SK-N-SH (cell line): ENCODE data around the gene MTUS2. TPM values are rescaled to one million over a fixed set of nuclear protein-coding genes. Genes with fewer than 3 reads are reported as not detected.

Experiments
- CTCF ChIA-PET: fragments of 300-600, 350-600 bp; formaldehyde crosslinking; extraction: SDS; loops from one replicate; lab custom pipeline; 2021; lab: Yijun Ruan, JAX
- POLR2A ChIA-PET: fragments of 350-600 bp; sonication (Branson Sonifier 250); formaldehyde crosslinking; extraction: SDS; loops from one replicate; lab custom pipeline; 2020; ENCODE audit warnings: antibody characterized with exemption, inconsistent platforms; lab: Yijun Ruan, JAX
- DNase-seq: peaks from one replicate; pipeline ENCODE4 v3.0.0; 2012
- H2AFZ ChIP-seq: fragments of 200-600 bp; sonication (generic); 2 replicates; pipeline ENCODE4 v1.8.1; 2016; ENCODE audit warnings: antibody characterized with exemption, mild to moderate bottlenecking, low read depth
- H3F3A ChIP-seq: fragments of 200-600 bp; sonication (generic); replicated peaks from 2 replicates; pipeline ENCODE3; 2016; ENCODE audit warnings: antibody characterized with exemption, mild to moderate bottlenecking; ENCODE audit not compliant: insufficient read depth
- H3K27ac ChIP-seq, 2 experiments: fragments of 200-500 bp in 1 of 2; fragments of 200-600 bp in 1 of 2; sonication (Bioruptor generic) in 1 of 2; sonication (generic), shearing (Covaris generic) in 1 of 2; 2 replicates each; pipeline versions ENCODE4 v1.5.1 to v1.6.1; 2014 to 2016; ENCODE audit warnings: low read depth in 2 of 2, inconsistent platforms in 1 of 2, low read length in 1 of 2, mild to moderate bottlenecking in 1 of 2, mixed read lengths in 1 of 2
- H3K27me3 ChIP-seq: fragments of 200-600 bp; sonication (generic), shearing (Covaris generic); 2 replicates; pipeline ENCODE4 v1.6.1; 2016; ENCODE audit warnings: mixed run types; ENCODE audit not compliant: insufficient read depth
- H3K36me3 ChIP-seq, 2 experiments: fragments of 200-500 bp in 1 of 2; fragments of 200-600 bp in 1 of 2; sonication (Bioruptor generic) in 1 of 2; sonication (generic) in 1 of 2; replicated peaks in 1 of 2; 2 replicates each; pipeline versions ENCODE3 to v1.5.1; 2014 to 2016; ENCODE audit warnings: low read length in 1 of 2, mild to moderate bottlenecking in 1 of 2; ENCODE audit not compliant: insufficient read depth in 2 of 2, control insufficient read depth in 1 of 2
- H3K4me1 ChIP-seq, 2 experiments: fragments of 200-500 bp in 1 of 2; fragments of 200-600 bp in 1 of 2; sonication (Bioruptor generic) in 1 of 2; sonication (generic), shearing (Covaris generic) in 1 of 2; 2 replicates each; pipeline versions ENCODE4 v1.5.1 to v1.6.1; 2014 to 2016; ENCODE audit warnings: low read depth in 1 of 2, low read length in 1 of 2, mixed run types in 1 of 2; ENCODE audit not compliant: insufficient read depth in 2 of 2, control insufficient read depth in 1 of 2
- H3K4me2 ChIP-seq: fragments of 200-600 bp; sonication (generic), shearing (Covaris generic); 2 replicates; pipeline ENCODE4 v1.6.1; 2017; ENCODE audit warnings: mixed run types
- H3K4me3 ChIP-seq, 2 experiments: fragments of 200-500 bp in 1 of 2; fragments of 200-600 bp in 1 of 2; sonication (Bioruptor generic) in 1 of 2; sonication (generic), shearing (Covaris generic) in 1 of 2; 2 replicates each; pipeline versions ENCODE4 v1.5.1 to v1.8.1; 2014 to 2016; ENCODE audit warnings: low read depth in 2 of 2, inconsistent platforms in 1 of 2, low read length in 1 of 2, mild to moderate bottlenecking in 1 of 2, mixed read lengths in 1 of 2, moderate library complexity in 1 of 2
- H3K79me2 ChIP-seq: fragments of 200-600 bp; sonication (generic); 2 replicates; pipeline ENCODE4 v1.8.1; 2017; ENCODE audit warnings: mild to moderate bottlenecking; ENCODE audit not compliant: insufficient read depth
- H3K9ac ChIP-seq: fragments of 200-600 bp; sonication (generic); 2 replicates; pipeline ENCODE4 v1.6.1; 2017; ENCODE audit warnings: mixed run types
- H3K9me2 ChIP-seq: fragments of 200-600 bp; sonication (generic); 2 replicates; pipeline ENCODE4 v1.6.1; 2017; ENCODE audit warnings: mixed run types
- H3K9me3 ChIP-seq: fragments of 200-600 bp; sonication (generic); 2 replicates; pipeline ENCODE4 v1.6.1; 2017; ENCODE audit warnings: mixed run types, mild to moderate bottlenecking, moderate library complexity
- H4K20me1 ChIP-seq: fragments of 200-600 bp; sonication (generic); 2 replicates; pipeline ENCODE4 v1.6.1; 2017; ENCODE audit warnings: mild to moderate bottlenecking, mixed run types; ENCODE audit not compliant: insufficient read depth
- ELF1 ChIP-seq: IDR thresholded peaks from 2 replicates; pipeline ENCODE4 v1.4.0; 2012
- EZH2phosphoT487 ChIP-seq: fragments of 200-600 bp; sonication (generic); IDR thresholded peaks from 2 replicates; pipeline ENCODE4 v1.6.1; 2017; ENCODE audit warnings: low read depth, mixed run types, mild to moderate bottlenecking, antibody characterized with exemption, moderate library complexity, borderline replicate concordance
- FOXJ3 ChIP-seq: sonication (generic); formaldehyde crosslinking; IDR thresholded peaks from 2 replicates; pipeline ENCODE4 v1.5.1; 2020; ENCODE audit warnings: mild to moderate bottlenecking, missing genetic modification reagents
- FOXM1 ChIP-seq: IDR thresholded peaks from 2 replicates; pipeline ENCODE4 v1.4.0; 2012; ENCODE audit warnings: low read depth, mild to moderate bottlenecking
- GATA2 ChIP-seq: sonication (generic); formaldehyde crosslinking; IDR thresholded peaks from 2 replicates; pipeline ENCODE4 v1.5.0; 2020; ENCODE audit warnings: mild to moderate bottlenecking, missing genetic modification reagents
- JUND ChIP-seq: IDR thresholded peaks from 2 replicates; pipeline ENCODE4 v1.4.0; 2012
- MAX ChIP-seq: IDR thresholded peaks from 2 replicates; pipeline ENCODE4 v1.4.0; 2012; ENCODE audit warnings: low read depth
- MEF2A ChIP-seq: IDR thresholded peaks from 2 replicates; pipeline ENCODE4 v1.4.0; 2012; ENCODE audit warnings: low read depth, borderline replicate concordance
- RXRA ChIP-seq: IDR thresholded peaks from 2 replicates; pipeline ENCODE4 v1.4.0; 2012; ENCODE audit warnings: low read depth, mild to moderate bottlenecking, borderline replicate concordance
- SIN3A ChIP-seq: IDR thresholded peaks from 2 replicates; pipeline ENCODE4 v1.6.1; 2012; ENCODE audit warnings: low read depth, mild to moderate bottlenecking, low read length, moderate library complexity, borderline replicate concordance
- TCF12 ChIP-seq: IDR thresholded peaks from 2 replicates; pipeline ENCODE4 v1.4.0; 2012
- USF1 ChIP-seq: IDR thresholded peaks from 2 replicates; pipeline ENCODE4 v1.4.0; 2012; ENCODE audit warnings: low read depth, borderline replicate concordance
- YY1 ChIP-seq: IDR thresholded peaks from 2 replicates; pipeline ENCODE4 v1.4.0; 2012; ENCODE audit warnings: low read depth, mild to moderate bottlenecking
- ZBTB33 ChIP-seq: IDR thresholded peaks from 2 replicates; pipeline ENCODE4 v1.4.0; 2012; ENCODE audit warnings: low read depth, borderline replicate concordance
- WGBS: methylation state at CpG from one replicate; pipeline ENCODE4 v1.1.6; 2017; ENCODE audit warnings: low lambda C conversion rate; 5-methylcytosine and 5-hydroxymethylcytosine counted together
- polyA plus RNA-seq, 3 experiments: library from polyadenylated mRNA; depleted of rRNA; stranded (reverse); fragments of >200 nt; gene quantifications; 2 replicates each; pipeline ENCODE4 v1.2.3, GENCODE V29; 2012
- TF ChIP-seq, protein P1 (sequence below): IDR thresholded peaks from 2 replicates; pipeline ENCODE4; 2012

The MTUS2 gene
- polyA plus RNA-seq, 1 of the 3 experiments (the other 2 are of a cell fraction), result 1.7 TPM

DNA sequence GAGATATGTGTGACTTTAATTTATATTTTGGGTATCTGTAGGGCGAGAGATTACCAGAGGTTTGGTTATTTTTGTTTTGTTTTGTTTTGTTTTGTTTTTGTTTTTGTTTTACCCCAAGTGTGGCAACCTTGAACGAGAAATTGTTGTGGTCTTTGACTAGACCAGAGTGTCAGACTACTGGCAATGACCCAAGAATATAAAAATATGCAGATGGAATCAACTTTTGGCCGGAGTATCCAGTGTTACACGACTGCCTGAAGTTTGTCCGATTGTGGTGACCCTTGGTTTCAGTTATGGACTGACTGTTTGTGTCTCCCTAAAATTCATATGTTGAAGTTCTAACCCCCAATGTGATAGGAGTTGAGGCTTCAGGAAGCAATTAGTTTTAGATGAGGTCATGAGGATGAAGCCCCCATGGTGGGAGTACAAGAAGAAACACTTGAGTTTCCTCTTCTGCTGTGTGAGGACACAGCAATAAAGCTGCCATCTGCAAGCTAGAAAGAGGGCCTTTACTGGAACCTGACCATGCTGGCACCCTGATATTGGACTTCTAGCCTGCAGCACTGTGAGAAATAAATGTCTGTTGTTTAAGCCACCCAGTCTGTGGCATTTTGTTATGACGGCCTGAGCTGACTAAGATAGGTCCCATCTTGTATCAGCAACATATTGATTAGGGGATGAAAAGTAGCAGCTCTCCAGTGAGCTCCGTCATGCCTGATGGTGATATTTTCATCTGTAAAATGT, 261.7 kb downstream of the MTUS2 start:
- 2% methylated on average over 7 of the region's 7 CpGs for WGBS
- Histone ChIP-seq H3K4me3 (no peak overlapping the region), H3K27me3 (no peaks in the 10 kb centered on the region), H3F3A (no peaks in the 10 kb centered on the region), H3K4me2 (no peak overlapping the region), H2AFZ (no peak overlapping the region), H3K36me3 (no peaks in the 10 kb centered on the region), H3K9ac (no peak overlapping the region), H3K79me2 (no peaks in the 10 kb centered on the region), H4K20me1 (no peaks in the 10 kb centered on the region), H3K27ac (no peak overlapping the region)
- CTCF ChIA-PET, result no interaction called here
- POLR2A ChIA-PET, result no interaction called here
- no peak for DNase-seq
- TF ChIP-seq GATA2 (CRISPR knock-in tag) (no peak), FOXJ3 (CRISPR knock-in tag) (no peak), FOXM1 (no peak), TCF12 (no peak), RXRA (no peak)
- TF ChIP-seq, all 33 proteins: peak for 0
- no peaks in the 10 kb centered on the region for H3K9me3 ChIP-seq
- H3K9me2 ChIP-seq, result no peaks in the 10 kb centered on the region
- H3K4me1 ChIP-seq, result no peaks in the 10 kb centered on the region

DNA sequence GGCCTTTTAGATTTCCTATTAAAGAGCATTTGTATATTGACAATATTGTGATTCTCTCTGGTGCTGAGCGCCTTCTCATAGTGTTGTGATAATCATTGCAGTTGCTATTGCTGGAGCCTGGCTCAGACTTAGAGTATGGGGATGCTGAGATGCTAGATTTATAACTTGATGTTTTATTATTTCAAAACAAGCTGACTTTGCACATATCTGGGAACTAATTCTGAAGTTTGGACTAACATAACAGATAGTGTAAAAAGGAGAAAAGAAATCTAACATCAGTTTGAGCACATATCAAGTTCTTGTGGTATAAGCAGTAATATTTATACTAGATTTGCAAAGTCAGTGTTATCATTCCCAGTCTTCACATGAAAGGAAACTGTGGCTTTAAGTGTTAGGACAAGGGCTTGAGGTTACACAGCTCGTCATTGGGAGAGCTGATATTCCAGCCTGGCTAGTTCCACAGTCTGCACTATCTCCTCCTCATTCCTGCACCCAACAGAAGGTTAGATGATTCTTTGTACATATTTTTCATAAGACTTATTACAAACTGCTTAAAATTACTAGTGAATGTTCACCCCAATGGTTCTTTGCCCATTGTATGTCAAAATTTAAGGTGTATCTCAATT, 279.8 kb downstream of the MTUS2 start:
- WGBS, result 0% methylated on average over 2 of the region's 2 CpGs
- Histone ChIP-seq H3K4me3 (no peak overlapping the region), H3K27ac (no peak overlapping the region), H4K20me1 (no peaks in the 10 kb centered on the region), H3K9me3 (no peaks in the 10 kb centered on the region), H3K4me1 (no peaks in the 10 kb centered on the region), H2AFZ (no peak overlapping the region), H3F3A (no peaks in the 10 kb centered on the region), H3K4me2 (no peak overlapping the region), H3K27me3 (peaks cover 7% of the 10 kb centered on the region; the same call in 1 of the 2 replicates), H3K9ac (no peak overlapping the region), H3K79me2 (no peaks in the 10 kb centered on the region), H3K36me3 (no peaks in the 10 kb centered on the region), H3K9me2 (no peaks in the 10 kb centered on the region)
- no peak for DNase-seq
- ChIA-PET POLR2A (no interaction called here), CTCF (no interaction called here)
- TF ChIP-seq EZH2phosphoT487, result no peak
- no peak for TF ChIP-seq YY1
- no peak for TF ChIP-seq FOXJ3 (CRISPR knock-in tag)
- TF ChIP-seq ZBTB33, result no peak

DNA sequence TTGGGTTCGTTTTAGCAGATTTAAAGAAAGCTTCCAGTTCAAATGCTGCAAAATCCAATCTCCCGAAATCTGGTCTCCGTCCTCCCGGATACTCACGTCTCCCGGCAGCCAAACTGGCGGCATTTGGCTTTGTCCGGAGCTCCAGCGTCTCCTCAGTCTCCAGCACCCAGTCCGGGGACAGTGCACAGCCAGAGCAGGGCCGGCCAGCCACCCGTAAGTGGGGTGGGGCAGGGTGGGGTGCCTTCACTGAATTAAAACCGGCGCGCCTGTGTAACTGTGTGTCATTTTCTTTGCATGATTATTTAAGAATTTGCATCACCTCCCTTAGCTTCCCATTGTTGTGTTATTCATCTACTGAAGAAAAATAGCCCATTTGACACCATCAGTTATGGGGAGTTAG, 280.6 kb downstream of the MTUS2 start:
- no peak for DNase-seq
- peaks cover 7% of the 10 kb centered on the region; the same call in 1 of the 2 replicates for H3K27me3 ChIP-seq
- H3K36me3 ChIP-seq, result no peaks in the 10 kb centered on the region
- no peaks in the 10 kb centered on the region for H3F3A ChIP-seq
- WGBS, result 10% methylated on average over 15 of the region's 15 CpGs
- no peak overlapping the region for H3K9ac ChIP-seq
- no peaks in the 10 kb centered on the region for H4K20me1 ChIP-seq
- POLR2A ChIA-PET, result no interaction called here
- CTCF ChIA-PET, result no interaction called here
- no peaks in the 10 kb centered on the region for H3K9me2 ChIP-seq
- no peak overlapping the region for H3K4me2 ChIP-seq
- no peaks in the 10 kb centered on the region for H3K4me1 ChIP-seq
- no peak overlapping the region for H3K27ac ChIP-seq
- no peaks in the 10 kb centered on the region for H3K9me3 ChIP-seq
- H3K79me2 ChIP-seq, result no peaks in the 10 kb centered on the region
- TF ChIP-seq TCF12, result no peak
- no peak for TF ChIP-seq JUND
- no peak for TF ChIP-seq GATA2 (CRISPR knock-in tag)
- TF ChIP-seq ELF1, result no peak
- TF ChIP-seq SIN3A, result no peak
- no peak for TF ChIP-seq USF1
- TF ChIP-seq, protein P1, sequence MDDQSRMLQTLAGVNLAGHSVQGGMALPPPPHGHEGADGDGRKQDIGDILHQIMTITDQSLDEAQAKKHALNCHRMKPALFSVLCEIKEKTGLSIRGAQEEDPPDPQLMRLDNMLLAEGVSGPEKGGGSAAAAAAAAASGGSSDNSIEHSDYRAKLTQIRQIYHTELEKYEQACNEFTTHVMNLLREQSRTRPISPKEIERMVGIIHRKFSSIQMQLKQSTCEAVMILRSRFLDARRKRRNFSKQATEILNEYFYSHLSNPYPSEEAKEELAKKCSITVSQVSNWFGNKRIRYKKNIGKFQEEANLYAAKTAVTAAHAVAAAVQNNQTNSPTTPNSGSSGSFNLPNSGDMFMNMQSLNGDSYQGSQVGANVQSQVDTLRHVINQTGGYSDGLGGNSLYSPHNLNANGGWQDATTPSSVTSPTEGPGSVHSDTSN, result no peak
- no peak for TF ChIP-seq MAX
- TF ChIP-seq MEF2A, result no peak
- no peak overlapping the region for H3K4me3 ChIP-seq
- no peak overlapping the region for H2AFZ ChIP-seq
